ENCODE data around the gene RFC4.

DNA sequence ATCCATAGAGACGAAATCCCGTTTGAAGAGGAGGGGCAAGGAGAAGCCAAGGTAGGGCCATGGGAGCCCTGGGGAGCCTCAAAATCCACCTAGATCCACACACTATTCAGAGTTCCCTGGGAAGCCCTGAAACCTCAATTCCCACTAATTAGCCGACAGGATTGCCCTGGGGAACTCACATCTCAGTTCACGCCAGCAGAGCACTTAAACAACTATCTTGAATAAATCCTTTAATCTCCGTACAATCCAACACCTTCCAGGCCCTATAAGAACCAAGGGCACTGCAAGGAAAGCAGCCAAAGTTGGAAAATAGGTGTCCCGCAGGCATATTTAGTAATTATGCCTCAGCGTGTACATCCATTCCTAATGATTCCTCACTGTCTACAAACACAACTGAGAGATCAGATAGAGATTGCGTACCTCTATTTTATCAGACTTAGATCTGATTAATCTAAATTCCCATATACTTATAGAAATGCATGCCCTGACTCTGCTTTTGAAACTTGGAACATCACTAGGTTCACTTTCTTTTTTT lies 48.5 kb downstream of the RFC4 start:
- TF ChIP-seq, protein P1, sequence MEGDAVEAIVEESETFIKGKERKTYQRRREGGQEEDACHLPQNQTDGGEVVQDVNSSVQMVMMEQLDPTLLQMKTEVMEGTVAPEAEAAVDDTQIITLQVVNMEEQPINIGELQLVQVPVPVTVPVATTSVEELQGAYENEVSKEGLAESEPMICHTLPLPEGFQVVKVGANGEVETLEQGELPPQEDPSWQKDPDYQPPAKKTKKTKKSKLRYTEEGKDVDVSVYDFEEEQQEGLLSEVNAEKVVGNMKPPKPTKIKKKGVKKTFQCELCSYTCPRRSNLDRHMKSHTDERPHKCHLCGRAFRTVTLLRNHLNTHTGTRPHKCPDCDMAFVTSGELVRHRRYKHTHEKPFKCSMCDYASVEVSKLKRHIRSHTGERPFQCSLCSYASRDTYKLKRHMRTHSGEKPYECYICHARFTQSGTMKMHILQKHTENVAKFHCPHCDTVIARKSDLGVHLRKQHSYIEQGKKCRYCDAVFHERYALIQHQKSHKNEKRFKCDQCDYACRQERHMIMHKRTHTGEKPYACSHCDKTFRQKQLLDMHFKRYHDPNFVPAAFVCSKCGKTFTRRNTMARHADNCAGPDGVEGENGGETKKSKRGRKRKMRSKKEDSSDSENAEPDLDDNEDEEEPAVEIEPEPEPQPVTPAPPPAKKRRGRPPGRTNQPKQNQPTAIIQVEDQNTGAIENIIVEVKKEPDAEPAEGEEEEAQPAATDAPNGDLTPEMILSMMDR (IDR thresholded peaks at IDR 0.05), result no peak
- TF ChIP-seq POLR2AphosphoS5 (IDR thresholded peaks at IDR 0.05; ENCODE audit: low read depth, low read length) (no peak), SIN3A (IDR thresholded peaks at IDR 0.05; ENCODE audit: borderline replicate concordance, insufficient read depth, low read depth, low read length) (no peak)

Measured in Panc1 (cell line).